ENCODE measurements around the gene APOC1. TPM values are rescaled to one million over a fixed set of nuclear protein-coding genes. Genes with fewer than 3 reads are reported as not detected.

Gene APOC1
- total RNA-seq, 1 donor from 2014 or later = 2.2 TPM

GRCh38 chr19:44905437-44906160, 8.8 kb upstream of the APOC1 start, which contains the start of gene APOE:
TSS of gene APOE (plus strand) at chr19:44905796. CDS start at chr19:44906625, 829 bp downstream.
- peaks cover 9% of the 10 kb centered on the region for H3K4me1 Mint-ChIP-seq (ENCODE audit: low read depth, unreplicated experiment)
- Histone ChIP-seq H3K27me3 (ENCODE audit: insufficient read depth, low read length) (peaks cover 4% of the 10 kb centered on the region), H3K27ac (ENCODE audit: low read depth, low read length) (no peak within 1 kb of the TSS), H3K36me3 (ENCODE audit: insufficient read depth, low read length) (peaks cover 4% of the 10 kb centered on the region), H2AFZ (ENCODE audit: low read depth, low read length) (no peak within 1 kb of the TSS), H3K4me1 (ENCODE audit: insufficient read depth, low read length) (no peaks in the 10 kb centered on the region), H3K79me2 (ENCODE audit: insufficient read depth, low read length) (no peaks in the 10 kb centered on the region), H3K4me3 (ENCODE audit: insufficient read depth, low read depth, low read length) (no peak within 1 kb of the TSS), H3K4me2 (ENCODE audit: low read length) (peak within 1 kb of the TSS; percentile 73), H3K9me3 (ENCODE audit: insufficient read depth, low read depth, low read length) (no peaks in the 10 kb centered on the region), H3K9ac (ENCODE audit: low read length) (no peak within 1 kb of the TSS), H4K20me1 (ENCODE audit: insufficient read depth, low read length) (peaks cover 14% of the 10 kb centered on the region)
- peaks cover 5% of the 10 kb centered on the region for H3K36me3 Mint-ChIP-seq (ENCODE audit: low read depth, unreplicated experiment)
- H3K4me3 Mint-ChIP-seq (ENCODE audit: unreplicated experiment) = peak within 1 kb of the TSS; percentile 95
- H3K27ac Mint-ChIP-seq (ENCODE audit: unreplicated experiment) = peak within 1 kb of the TSS; percentile 91
- DNase-seq (ENCODE audit: low read depth) (no peak), FAIRE-seq (no peak)
- H3K9me3 Mint-ChIP-seq (ENCODE audit: unreplicated experiment) = no peaks in the 10 kb centered on the region
- TF ChIP-seq EZH2 (IDR thresholded peaks at IDR 0.05; ENCODE audit: insufficient read depth, low read length) (peak; percentile 42), CTCF (IDR thresholded peaks at IDR 0.05; ENCODE audit: insufficient read depth, low read depth, low read length) (no peak)
- no peaks in the 10 kb centered on the region for H3K27me3 Mint-ChIP-seq (ENCODE audit: low read depth, unreplicated experiment)

DNA sequence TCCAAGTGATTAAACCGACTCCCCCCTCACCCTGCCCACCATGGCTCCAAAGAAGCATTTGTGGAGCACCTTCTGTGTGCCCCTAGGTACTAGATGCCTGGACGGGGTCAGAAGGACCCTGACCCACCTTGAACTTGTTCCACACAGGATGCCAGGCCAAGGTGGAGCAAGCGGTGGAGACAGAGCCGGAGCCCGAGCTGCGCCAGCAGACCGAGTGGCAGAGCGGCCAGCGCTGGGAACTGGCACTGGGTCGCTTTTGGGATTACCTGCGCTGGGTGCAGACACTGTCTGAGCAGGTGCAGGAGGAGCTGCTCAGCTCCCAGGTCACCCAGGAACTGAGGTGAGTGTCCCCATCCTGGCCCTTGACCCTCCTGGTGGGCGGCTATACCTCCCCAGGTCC, 6.8 kb upstream of the APOC1 start:
- Histone ChIP-seq H3K79me2 (ENCODE audit: insufficient read depth, low read length) (no peaks in the 10 kb centered on the region), H3K4me2 (ENCODE audit: low read length) (no peak overlapping the region), H3K27ac (ENCODE audit: low read depth, low read length) (no peak overlapping the region), H3K9me3 (ENCODE audit: insufficient read depth, low read depth, low read length) (no peaks in the 10 kb centered on the region), H3K9ac (ENCODE audit: low read length) (no peak overlapping the region), H3K4me1 (ENCODE audit: insufficient read depth, low read length) (peaks cover 8% of the 10 kb centered on the region), H4K20me1 (ENCODE audit: insufficient read depth, low read length) (peaks cover 6% of the 10 kb centered on the region), H2AFZ (ENCODE audit: low read depth, low read length) (no peak overlapping the region), H3K27me3 (ENCODE audit: insufficient read depth, low read length) (peaks cover 4% of the 10 kb centered on the region), H3K36me3 (ENCODE audit: insufficient read depth, low read length) (no peaks in the 10 kb centered on the region), H3K4me3 (ENCODE audit: insufficient read depth, low read depth, low read length) (no peak overlapping the region)
- TF ChIP-seq EZH2 (IDR thresholded peaks at IDR 0.05; ENCODE audit: insufficient read depth, low read length) = no peak
- no peak for TF ChIP-seq CTCF (IDR thresholded peaks at IDR 0.05; ENCODE audit: insufficient read depth, low read depth, low read length)
- Mint-ChIP-seq H3K9me3 (ENCODE audit: unreplicated experiment) (no peaks in the 10 kb centered on the region), H3K4me1 (ENCODE audit: low read depth, unreplicated experiment) (peaks cover 13% of the 10 kb centered on the region), H3K36me3 (ENCODE audit: low read depth, unreplicated experiment) (peaks cover 2% of the 10 kb centered on the region), H3K27me3 (ENCODE audit: low read depth, unreplicated experiment) (peaks cover 2% of the 10 kb centered on the region), H3K27ac (ENCODE audit: unreplicated experiment) (no peak overlapping the region), H3K4me3 (ENCODE audit: unreplicated experiment) (no peak overlapping the region)
- no peak for DNase-seq (ENCODE audit: low read depth)
- no peak for FAIRE-seq

Data from astrocyte (in vitro differentiated cells and primary cell).